ENCODE measurements around the gene ABAT. TPM values are rescaled to one million over a fixed set of nuclear protein-coding genes. Genes with fewer than 3 reads are reported as not detected.

Gene ABAT
- total RNA-seq, 2 donors from 2014 or later, result 67.4 to 74.7 TPM

DNA sequence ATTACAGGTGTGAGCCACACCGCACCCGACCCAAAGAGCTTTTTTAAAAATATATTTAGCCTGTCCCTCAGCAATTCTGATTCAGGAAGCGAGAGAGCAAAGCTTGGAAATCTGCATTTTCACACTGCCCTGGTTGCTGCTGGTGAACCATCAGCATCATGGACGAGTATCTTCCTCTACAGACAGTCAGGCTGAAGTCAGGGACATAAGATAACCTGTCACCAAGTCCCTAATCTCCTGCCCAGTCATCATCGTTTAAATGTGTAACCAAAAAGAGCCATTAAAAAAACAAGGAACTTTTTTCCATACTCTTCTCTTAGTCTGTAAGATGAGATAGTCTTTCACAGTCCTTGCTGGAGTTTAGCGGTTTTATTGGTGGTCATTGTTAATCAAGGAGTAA lies 129.9 kb downstream of the ABAT start:
- Histone ChIP-seq H3K4me3 (no peak overlapping the region), H3K9me3 (no peaks in the 10 kb centered on the region), H3K36me3 (peaks cover 12 to 13% of the 10 kb centered on the region in 2 donors), H3K27me3 (replicated peaks; ENCODE audit: insufficient read depth) (no peaks in the 10 kb centered on the region), H3K27ac (no peak overlapping the region), H3K4me1 (replicated peaks) (no peaks in the 10 kb centered on the region)
- WGBS, result 84% methylated on average over 6 of the region's 6 CpGs
- intact Hi-C loops (cut with DNase I), result no loop called here
- no peak for TF ChIP-seq POLR2A (IDR thresholded peaks at IDR 0.05)
- TF ChIP-seq CTCF (IDR thresholded peaks at IDR 0.05), result no peak
- TF ChIP-seq POLR2AphosphoS5 (IDR thresholded peaks at IDR 0.05), result no peak
- no peak for DNase-seq (ENCODE audit: low spot score)

- Histone ChIP-seq H3K4me3 (no peak overlapping the region), H3K9me3 (no peaks in the 10 kb centered on the region), H3K27ac (no peak overlapping the region), H3K4me1 (replicated peaks) (no peaks in the 10 kb centered on the region), H3K36me3 (peaks cover 12 to 17% of the 10 kb centered on the region in 2 donors), H3K27me3 (replicated peaks; ENCODE audit: insufficient read depth) (no peaks in the 10 kb centered on the region)
- TF ChIP-seq CTCF (IDR thresholded peaks at IDR 0.05) (no peak), POLR2AphosphoS5 (IDR thresholded peaks at IDR 0.05) (no peak), POLR2A (IDR thresholded peaks at IDR 0.05) (no peak)
- intact Hi-C loops (cut with DNase I), result no loop called here
- DNase-seq (ENCODE audit: low spot score), result no peak
- 92% methylated on average over 13 of the region's 13 CpGs for WGBS
These were observed 132.0 kb downstream of the ABAT start for GRCh38 chr16:8806272-8806983.

GRCh38 chr16:8807189-8807588 lies 132.8 kb downstream of the ABAT start:
- 96% methylated on average over 5 of the region's 5 CpGs for WGBS
- Histone ChIP-seq H3K4me1 (replicated peaks) (no peaks in the 10 kb centered on the region), H3K36me3 (peaks cover 12 to 17% of the 10 kb centered on the region in 2 donors), H3K27ac (no peak overlapping the region), H3K9me3 (no peaks in the 10 kb centered on the region), H3K4me3 (no peak overlapping the region), H3K27me3 (replicated peaks; ENCODE audit: insufficient read depth) (no peaks in the 10 kb centered on the region)
- DNase-seq (ENCODE audit: low spot score), result no peak
- TF ChIP-seq POLR2A (IDR thresholded peaks at IDR 0.05) (no peak), POLR2AphosphoS5 (IDR thresholded peaks at IDR 0.05) (no peak), CTCF (IDR thresholded peaks at IDR 0.05) (no peak)
- intact Hi-C loops (cut with DNase I), result no loop called here

- H3K9me3 ChIP-seq, result no peaks in the 10 kb centered on the region
- H3K27ac ChIP-seq, result no peak overlapping the region
- DNase-seq (ENCODE audit: low spot score), result no peak
- no peaks in the 10 kb centered on the region for H3K4me1 ChIP-seq (replicated peaks)
- TF ChIP-seq CTCF (IDR thresholded peaks at IDR 0.05), result no peak
- no peak for TF ChIP-seq POLR2A (IDR thresholded peaks at IDR 0.05)
- TF ChIP-seq POLR2AphosphoS5 (IDR thresholded peaks at IDR 0.05), result no peak
- no peak overlapping the region for H3K4me3 ChIP-seq
- intact Hi-C loops (cut with DNase I), result no loop called here
- H3K27me3 ChIP-seq (replicated peaks; ENCODE audit: insufficient read depth), result no peaks in the 10 kb centered on the region
- 90% methylated on average over 3 of the region's 3 CpGs for WGBS
- H3K36me3 ChIP-seq, result peaks cover 9 to 23% of the 10 kb centered on the region in 2 donors
These were observed 133.6 kb downstream of the ABAT start for GRCh38 chr16:8808009-8808408.
